Gastroesophageal sphincter (tissue), 4 donors: ENCODE data around the gene RAB21. TPM values are rescaled to one million over a fixed set of nuclear protein-coding genes. Genes with fewer than 3 reads are reported as not detected.
"Not testable (repeated sequence)": the region's sequence is repeated elsewhere in the genome, so short reads cannot be mapped to it uniquely, and the experiment has no call there.

ENCODE experiments used
- ATAC-seq: fragments of 150-250 bp; one replicate; pipeline ENCODE4 v1.9.1; 2016; ENCODE audit warnings: mild to moderate bottlenecking, moderate library complexity
- H3K27ac ChIP-seq, 4 donors: fragments of 200-600 bp; sonication (generic) in 3 of 4; 1 replicate in 3 of 4; 2 replicates in 1 of 4; pipeline ENCODE4 v1.5.1; 2016 to 2019
- H3K27me3 ChIP-seq: fragments of 200-600 bp; sonication (generic); one replicate; pipeline ENCODE4 v1.5.1; 2019
- H3K36me3 ChIP-seq, 2 donors: fragments of 200-600 bp; sonication (generic); one replicate each; pipeline ENCODE4 v1.5.1; 2019; ENCODE audit warnings: control low read depth in 1 of 2
- H3K4me1 ChIP-seq, 3 donors: fragments of 200-600 bp; sonication (generic); 1 replicate in 2 of 3; 2 replicates in 1 of 3; pipeline ENCODE4 v1.5.1; 2016 to 2019; ENCODE audit warnings: control low read depth in 2 of 3
- H3K4me3 ChIP-seq, 2 donors: fragments of 200-600 bp; sonication (generic); one replicate each; pipeline ENCODE4 v1.5.1; 2019; ENCODE audit warnings: mild to moderate bottlenecking in 1 of 2, moderate library complexity in 1 of 2
- H3K9me3 ChIP-seq, 3 donors: fragments of 200-600 bp; sonication (generic); one replicate each; pipeline ENCODE4 v1.5.1; 2017 to 2019; ENCODE audit warnings: control low read depth in 2 of 3
- EP300 ChIP-seq: sonication (generic); formaldehyde crosslinking; IDR thresholded peaks from one replicate; pipeline ENCODE4 v1.6.1; 2017; ENCODE audit warnings: antibody characterized with exemption, mild to moderate bottlenecking
- POLR2A ChIP-seq, 2 donors: fragments of 450-650 bp; IDR thresholded peaks; one replicate each; pipeline ENCODE4 v1.6.1; 2017; ENCODE audit warnings: antibody characterized with exemption in 2 of 2, mild to moderate bottlenecking in 2 of 2, moderate library complexity in 1 of 2
- POLR2AphosphoS5 ChIP-seq: sonication (generic); formaldehyde crosslinking; IDR thresholded peaks from one replicate; pipeline ENCODE4 v1.6.1; 2017; ENCODE audit warnings: antibody characterized with exemption
- WGBS, 2 donors: methylation state at CpG; one replicate each; pipeline ENCODE4 v1.1.5; 2018; ENCODE audit warnings: low coverage in 1 of 2; 5-methylcytosine and 5-hydroxymethylcytosine counted together
- total RNA-seq, 4 donors: library from RNA; depleted of rRNA; stranded (reverse); fragments of >200 nt; gene quantifications; one replicate each; pipeline ENCODE4 v1.1.0, GENCODE V29; 2016
- TF ChIP-seq, protein P1 (sequence below), 4 experiments: fragments of 200-600 bp in 2 of 4; fragments of 450-650 bp in 2 of 4; sonication (generic) in 1 of 4; IDR thresholded peaks; one replicate each; pipeline ENCODE4 v1.5.1; 2017 to 2019; ENCODE audit warnings: antibody characterized with exemption in 4 of 4, mild to moderate bottlenecking in 2 of 4, moderate library complexity in 2 of 4

Gene RAB21
- total RNA-seq, 4 donors from 2014 or later = 31.9 to 85.1 (median 45.8) TPM

DNA sequence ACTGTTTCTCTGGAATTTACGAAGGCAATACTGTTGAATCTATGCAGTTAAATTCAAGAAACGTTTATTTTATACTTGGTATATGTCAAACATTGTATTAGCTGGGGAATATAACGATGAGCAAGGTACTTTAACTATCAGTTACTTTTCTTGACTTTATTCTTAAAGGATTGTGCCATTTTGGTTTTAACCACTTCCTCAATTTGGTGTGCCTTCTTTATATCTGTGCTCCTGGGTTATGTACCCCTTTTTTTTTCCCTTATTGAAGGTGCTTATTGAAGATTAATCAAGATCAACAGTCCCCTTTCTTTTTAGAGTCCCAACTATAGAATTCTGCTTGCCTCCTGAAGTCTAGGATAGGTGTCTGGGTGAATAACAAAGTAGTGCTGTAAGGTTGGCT, 5.8 kb downstream of the RAB21 start:
- TF ChIP-seq POLR2A (IDR thresholded peaks at IDR 0.05) (no peak), POLR2AphosphoS5 (no peak), EP300 (no peak)
- TF ChIP-seq, protein P1, sequence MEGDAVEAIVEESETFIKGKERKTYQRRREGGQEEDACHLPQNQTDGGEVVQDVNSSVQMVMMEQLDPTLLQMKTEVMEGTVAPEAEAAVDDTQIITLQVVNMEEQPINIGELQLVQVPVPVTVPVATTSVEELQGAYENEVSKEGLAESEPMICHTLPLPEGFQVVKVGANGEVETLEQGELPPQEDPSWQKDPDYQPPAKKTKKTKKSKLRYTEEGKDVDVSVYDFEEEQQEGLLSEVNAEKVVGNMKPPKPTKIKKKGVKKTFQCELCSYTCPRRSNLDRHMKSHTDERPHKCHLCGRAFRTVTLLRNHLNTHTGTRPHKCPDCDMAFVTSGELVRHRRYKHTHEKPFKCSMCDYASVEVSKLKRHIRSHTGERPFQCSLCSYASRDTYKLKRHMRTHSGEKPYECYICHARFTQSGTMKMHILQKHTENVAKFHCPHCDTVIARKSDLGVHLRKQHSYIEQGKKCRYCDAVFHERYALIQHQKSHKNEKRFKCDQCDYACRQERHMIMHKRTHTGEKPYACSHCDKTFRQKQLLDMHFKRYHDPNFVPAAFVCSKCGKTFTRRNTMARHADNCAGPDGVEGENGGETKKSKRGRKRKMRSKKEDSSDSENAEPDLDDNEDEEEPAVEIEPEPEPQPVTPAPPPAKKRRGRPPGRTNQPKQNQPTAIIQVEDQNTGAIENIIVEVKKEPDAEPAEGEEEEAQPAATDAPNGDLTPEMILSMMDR (IDR thresholded peaks at IDR 0.05) = no peak
- Histone ChIP-seq H3K27me3 (no peaks in the 10 kb centered on the region), H3K36me3 (peaks cover 0 to 41% of the 10 kb centered on the region in 2 donors), H3K9me3 (peaks cover 0 to 26% (median 0%) of the 10 kb centered on the region in 3 donors), H3K27ac (no peak overlapping the region), H3K4me1 (peaks cover 2 to 57% (median 11%) of the 10 kb centered on the region in 3 donors), H3K4me3 (no peak overlapping the region)
- ATAC-seq = no peak
- WGBS, 2 donors = 60 to 66% methylated on average over 3 of the region's 3 CpGs

DNA sequence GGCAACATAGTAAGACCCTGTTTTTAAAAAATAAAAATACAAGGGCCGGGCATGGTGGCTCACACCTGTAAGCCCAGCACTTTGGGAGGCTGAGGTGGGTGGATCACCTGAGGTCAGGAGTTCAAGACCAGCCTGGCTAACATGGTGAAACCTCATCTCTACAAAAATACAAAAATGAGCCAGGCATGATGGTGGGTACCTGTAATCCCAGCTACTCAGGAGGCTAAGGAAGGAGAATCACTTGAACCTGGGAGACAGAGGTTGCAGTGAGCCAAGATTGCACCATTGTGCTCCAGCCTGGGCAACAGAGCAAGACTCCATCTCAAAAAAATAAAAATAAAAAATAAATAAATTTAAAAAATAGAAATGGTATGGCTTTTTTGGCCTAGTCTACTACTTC, 6.7 kb downstream of the RAB21 start:
- H3K4me3 ChIP-seq, H3K27me3 ChIP-seq, ATAC-seq, H3K27ac ChIP-seq: not testable (repeated sequence)
- H3K4me1 ChIP-seq = peaks cover 2 to 52% (median 11%) of the 10 kb centered on the region in 3 donors
- H3K36me3 ChIP-seq = peaks cover 0 to 41% of the 10 kb centered on the region in 2 donors
- peaks cover 0 to 26% (median 0%) of the 10 kb centered on the region in 3 donors for H3K9me3 ChIP-seq
- 100% methylated on average over 1 of the region's 1 CpG; no CpG with 5 or more reads in 1 of the 2 donors for WGBS, 2 donors

DNA sequence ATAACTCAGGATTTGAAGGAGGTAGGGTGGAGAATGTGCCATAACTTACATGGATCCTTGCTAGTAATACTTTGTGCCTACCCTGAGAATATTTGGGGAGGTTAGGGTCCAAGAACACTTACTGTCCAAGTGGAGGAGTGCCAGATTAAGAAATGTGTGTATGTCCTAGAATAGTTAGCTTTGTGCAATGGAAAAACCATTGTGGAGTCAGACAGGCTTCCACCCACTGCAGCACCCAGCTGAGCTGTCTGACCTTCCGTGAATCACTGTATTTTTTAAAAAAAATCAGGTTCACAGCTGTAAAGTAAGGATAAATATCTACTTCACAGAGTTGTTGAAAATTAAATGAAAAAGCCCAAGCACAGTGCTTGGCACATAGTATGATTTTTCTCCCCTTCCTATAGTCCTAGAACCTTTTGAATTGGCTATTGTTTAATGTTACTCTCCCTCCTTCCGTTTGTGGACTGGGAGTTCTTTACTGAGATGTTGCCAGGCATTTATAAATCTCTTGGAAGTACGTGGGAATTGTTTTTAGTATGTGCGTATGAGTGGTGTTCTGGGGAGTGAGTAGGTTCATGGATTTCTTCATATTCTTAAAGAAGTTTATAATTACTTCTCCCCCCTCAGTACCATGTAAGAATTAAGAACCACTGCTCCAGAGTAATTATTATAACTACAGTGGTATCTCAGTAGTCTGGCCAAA, 9.2 kb downstream of the RAB21 start:
- Histone ChIP-seq H3K4me1 (peaks cover 2 to 52% (median 5%) of the 10 kb centered on the region in 3 donors), H3K27ac (peak overlapping the region in 1 of 4 donors; percentile 40), H3K4me3 (no peak overlapping the region), H3K27me3 (no peaks in the 10 kb centered on the region), H3K36me3 (peaks cover 0 to 25% of the 10 kb centered on the region in 2 donors), H3K9me3 (peaks cover 0 to 26% (median 0%) of the 10 kb centered on the region in 3 donors)
- no peak for TF ChIP-seq EP300
- TF ChIP-seq POLR2A (IDR thresholded peaks at IDR 0.05) = no peak
- TF ChIP-seq POLR2AphosphoS5 = no peak
- TF ChIP-seq, protein P1 (IDR thresholded peaks at IDR 0.05) = no peak
- peak; percentile 34 for ATAC-seq
- 13 to 43% methylated on average over 3 to 4 of the region's 4 CpGs for WGBS, 2 donors

DNA sequence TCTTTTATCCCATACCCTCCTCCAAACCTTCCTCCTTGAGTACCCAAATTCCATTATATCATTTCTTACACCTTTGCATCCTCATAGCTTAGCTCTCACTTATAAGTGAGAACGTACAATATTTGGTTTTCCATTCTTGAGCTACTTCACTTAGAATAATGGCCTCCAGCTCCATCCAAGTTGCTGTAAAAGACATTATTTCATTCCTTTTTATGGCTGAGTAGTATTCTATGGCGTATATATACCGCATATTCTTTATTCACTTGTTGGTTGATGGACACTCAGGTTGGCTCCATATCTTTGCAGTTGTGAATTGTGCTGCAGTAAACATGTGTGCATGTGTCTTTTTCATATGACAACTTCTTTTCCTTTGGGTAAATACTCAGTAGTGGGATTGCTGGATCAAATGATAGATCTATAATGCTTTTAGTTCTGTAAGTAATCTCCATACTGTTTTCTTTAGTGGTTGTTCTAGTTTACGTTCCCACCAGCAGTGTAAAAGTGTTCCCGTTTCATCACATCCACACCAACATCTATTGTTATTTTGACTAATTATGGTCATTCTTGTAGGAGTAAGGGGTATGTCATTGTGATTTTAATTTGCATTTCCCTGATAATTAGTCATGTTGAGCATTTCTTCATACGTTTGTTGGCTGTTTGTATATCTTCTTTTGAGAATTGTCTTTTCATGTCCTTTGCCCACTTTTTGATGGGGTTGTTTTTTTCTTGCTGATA, 10.1 kb downstream of the RAB21 start:
- Histone ChIP-seq H3K4me1 (peaks cover 2 to 52% (median 5%) of the 10 kb centered on the region in 3 donors), H3K4me3 (no peak overlapping the region), H3K27me3 (no peaks in the 10 kb centered on the region), H3K36me3 (peaks cover 0 to 16% of the 10 kb centered on the region in 2 donors), H3K27ac (no peak overlapping the region), H3K9me3 (peaks cover 0 to 17% (median 0%) of the 10 kb centered on the region in 3 donors)
- no peak for ATAC-seq
- no peak for TF ChIP-seq EP300
- TF ChIP-seq POLR2A (IDR thresholded peaks at IDR 0.05) = no peak
- TF ChIP-seq, protein P1 (IDR thresholded peaks at IDR 0.05) = no peak
- no peak for TF ChIP-seq POLR2AphosphoS5
- WGBS, 2 donors = 92 to 95% methylated on average over 3 to 6 of the region's 6 CpGs

DNA sequence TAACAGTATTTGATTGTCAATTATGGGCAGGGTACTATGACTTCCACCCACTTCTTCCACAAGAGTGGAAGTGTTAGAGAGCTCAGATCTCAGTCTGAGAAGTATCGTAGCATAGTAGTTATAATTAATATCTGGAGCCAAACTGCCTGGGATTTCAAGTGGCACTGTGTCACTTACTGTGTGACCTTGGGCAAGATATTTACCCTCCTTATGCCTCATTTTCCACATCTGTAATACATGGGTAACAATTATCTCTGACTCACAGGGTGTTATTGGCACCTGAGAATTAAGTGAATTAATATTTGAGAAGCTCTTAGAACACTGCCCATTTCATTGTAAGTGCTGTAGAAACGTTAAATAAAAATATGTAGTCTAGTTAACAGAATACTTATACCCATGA, 11.5 kb downstream of the RAB21 start:
- WGBS, 2 donors = 76 to 94% methylated on average over 2 of the region's 2 CpGs
- H3K4me3 ChIP-seq = no peak overlapping the region

More for the DNA sequence above, 11.5 kb downstream of the RAB21 start:
- no peak overlapping the region for H3K27ac ChIP-seq
- ATAC-seq = no peak
- no peaks in the 10 kb centered on the region for H3K27me3 ChIP-seq
- TF ChIP-seq POLR2AphosphoS5 = no peak
- TF ChIP-seq EP300 = no peak
- TF ChIP-seq, protein P1 (IDR thresholded peaks at IDR 0.05) = no peak
- TF ChIP-seq POLR2A (IDR thresholded peaks at IDR 0.05) = no peak
- peaks cover 0 to 3% (median 0%) of the 10 kb centered on the region in 3 donors for H3K9me3 ChIP-seq
- peaks cover 0 to 15% of the 10 kb centered on the region in 2 donors for H3K36me3 ChIP-seq
- H3K4me1 ChIP-seq = peaks cover 2 to 62% (median 5%) of the 10 kb centered on the region in 3 donors
